ENCODE data around the gene AUTS2. TPM values are rescaled to one million over a fixed set of nuclear protein-coding genes. Genes with fewer than 3 reads are reported as not detected.

Gene AUTS2
- total RNA-seq, 6 donors from 2014 or later, result 38.9 to 151 (median 55.8) TPM

DNA sequence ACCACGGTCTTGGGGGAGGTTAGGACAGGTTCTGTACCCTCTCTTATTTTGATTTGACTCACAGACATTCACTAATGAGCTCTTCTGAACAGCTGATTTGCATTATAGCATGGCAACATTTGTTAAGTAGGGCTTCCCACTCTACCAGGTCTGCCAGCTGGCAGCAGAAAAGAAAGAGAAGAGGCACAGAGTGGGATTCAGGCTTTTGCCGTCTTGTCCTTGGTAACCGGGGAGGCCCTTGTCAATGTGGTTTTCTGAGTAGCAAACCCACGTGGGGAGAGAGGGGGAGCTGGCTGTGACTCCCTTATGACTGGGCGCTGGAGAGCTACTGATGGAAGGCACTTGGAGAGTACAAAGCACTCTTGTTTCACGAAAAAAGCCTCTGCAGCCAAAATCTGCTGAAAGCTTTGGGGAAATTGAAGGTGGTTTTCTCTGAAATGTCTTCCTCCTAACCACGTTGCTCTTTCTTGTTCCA, 1178.4 kb downstream of the AUTS2 start:
- no peak overlapping the region for H3K4me3 ChIP-seq
- peaks cover 0 to 8% (median 0%) of the 10 kb centered on the region in 4 donors for H3K4me1 ChIP-seq
- WGBS, 2 donors, result 54 to 56% methylated on average over 7 of the region's 7 CpGs
- H3K9me3 ChIP-seq, result no peaks in the 10 kb centered on the region
- H3K27ac ChIP-seq, result no peak overlapping the region
- peaks cover 0 to 34% (median 9%) of the 10 kb centered on the region in 4 donors for H3K36me3 ChIP-seq
- DNase-seq (no peak), ATAC-seq (ENCODE audit: low FRiP score in 2 of 2) (no peak)
- no peak for TF ChIP-seq POLR2AphosphoS5 (IDR thresholded peaks at IDR 0.05)
- TF ChIP-seq POLR2A (IDR thresholded peaks at IDR 0.05), result no peak
- TF ChIP-seq, protein P1, sequence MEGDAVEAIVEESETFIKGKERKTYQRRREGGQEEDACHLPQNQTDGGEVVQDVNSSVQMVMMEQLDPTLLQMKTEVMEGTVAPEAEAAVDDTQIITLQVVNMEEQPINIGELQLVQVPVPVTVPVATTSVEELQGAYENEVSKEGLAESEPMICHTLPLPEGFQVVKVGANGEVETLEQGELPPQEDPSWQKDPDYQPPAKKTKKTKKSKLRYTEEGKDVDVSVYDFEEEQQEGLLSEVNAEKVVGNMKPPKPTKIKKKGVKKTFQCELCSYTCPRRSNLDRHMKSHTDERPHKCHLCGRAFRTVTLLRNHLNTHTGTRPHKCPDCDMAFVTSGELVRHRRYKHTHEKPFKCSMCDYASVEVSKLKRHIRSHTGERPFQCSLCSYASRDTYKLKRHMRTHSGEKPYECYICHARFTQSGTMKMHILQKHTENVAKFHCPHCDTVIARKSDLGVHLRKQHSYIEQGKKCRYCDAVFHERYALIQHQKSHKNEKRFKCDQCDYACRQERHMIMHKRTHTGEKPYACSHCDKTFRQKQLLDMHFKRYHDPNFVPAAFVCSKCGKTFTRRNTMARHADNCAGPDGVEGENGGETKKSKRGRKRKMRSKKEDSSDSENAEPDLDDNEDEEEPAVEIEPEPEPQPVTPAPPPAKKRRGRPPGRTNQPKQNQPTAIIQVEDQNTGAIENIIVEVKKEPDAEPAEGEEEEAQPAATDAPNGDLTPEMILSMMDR (IDR thresholded peaks at IDR 0.05), result no peak
- no peak for TF ChIP-seq EP300 (IDR thresholded peaks at IDR 0.05)
- H3K27me3 ChIP-seq, result no peaks in the 10 kb centered on the region

DNA sequence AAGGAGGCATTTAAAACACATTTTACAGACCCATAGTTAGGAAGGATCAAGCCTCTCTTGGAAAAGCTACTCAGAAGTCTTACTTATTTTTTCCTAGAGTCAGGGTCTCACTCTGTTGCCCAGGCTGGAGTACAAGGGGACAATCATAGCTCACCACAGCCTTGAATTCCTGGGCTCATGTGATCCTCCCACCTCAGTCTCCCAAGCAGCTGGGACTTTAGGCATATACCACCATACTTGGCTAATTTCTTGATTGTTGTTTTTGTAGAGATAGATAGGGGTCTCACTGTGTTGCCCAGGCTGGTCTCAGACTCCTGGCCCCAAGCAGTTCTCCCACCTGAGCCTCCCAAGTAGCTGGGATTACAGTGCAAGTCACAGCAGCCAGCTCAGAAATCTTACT, 1179.0 kb downstream of the AUTS2 start:
- TF ChIP-seq POLR2AphosphoS5 (IDR thresholded peaks at IDR 0.05), result no peak
- no peaks in the 10 kb centered on the region for H3K27me3 ChIP-seq

DNA sequence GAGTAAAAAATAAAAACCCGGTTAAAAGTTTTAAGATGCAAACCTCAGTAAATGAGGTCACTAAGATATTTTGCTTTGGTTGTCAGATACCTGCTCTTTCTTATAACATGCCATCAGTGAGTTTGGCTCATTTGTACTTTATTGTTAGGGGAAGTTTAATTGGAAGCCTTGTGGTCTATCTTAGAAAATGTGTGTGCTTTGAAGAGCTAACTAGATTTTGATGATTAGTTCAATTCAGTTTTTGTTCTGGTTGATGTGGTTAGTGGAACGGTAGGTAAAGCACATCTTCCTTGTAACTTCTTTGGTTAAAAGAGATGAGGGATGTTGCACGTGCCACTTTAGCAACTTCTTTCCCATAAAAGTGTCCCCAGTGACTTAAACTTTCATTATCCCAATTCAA, 1180.3 kb downstream of the AUTS2 start:
- Histone ChIP-seq H3K27ac (no peak overlapping the region), H3K4me3 (no peak overlapping the region), H3K9me3 (no peaks in the 10 kb centered on the region), H3K27me3 (no peaks in the 10 kb centered on the region), H3K4me1 (peaks cover 0 to 8% (median 0%) of the 10 kb centered on the region in 4 donors), H3K36me3 (peaks cover 0 to 38% (median 14%) of the 10 kb centered on the region in 4 donors)
- DNase-seq, result no peak
- no peak for TF ChIP-seq POLR2AphosphoS5 (IDR thresholded peaks at IDR 0.05)
- TF ChIP-seq, protein P1 (IDR thresholded peaks at IDR 0.05), result no peak
- no peak for TF ChIP-seq POLR2A (IDR thresholded peaks at IDR 0.05)
- TF ChIP-seq EP300 (IDR thresholded peaks at IDR 0.05), result no peak
- 84 to 86% methylated on average over 3 of the region's 3 CpGs for WGBS, 2 donors
- no peak for ATAC-seq (ENCODE audit: low FRiP score in 2 of 2)

More for the DNA sequence above, 1179.0 kb downstream of the AUTS2 start:
- H3K36me3 ChIP-seq, result peaks cover 0 to 39% (median 10%) of the 10 kb centered on the region in 4 donors
- H3K4me1 ChIP-seq, result peaks cover 0 to 8% (median 0%) of the 10 kb centered on the region in 4 donors
- H3K27ac ChIP-seq, result no peak overlapping the region
- H3K4me3 ChIP-seq, result no peak overlapping the region
- ATAC-seq (ENCODE audit: low FRiP score in 2 of 2) (no peak), DNase-seq (no peak)
- no peaks in the 10 kb centered on the region for H3K9me3 ChIP-seq

DNA sequence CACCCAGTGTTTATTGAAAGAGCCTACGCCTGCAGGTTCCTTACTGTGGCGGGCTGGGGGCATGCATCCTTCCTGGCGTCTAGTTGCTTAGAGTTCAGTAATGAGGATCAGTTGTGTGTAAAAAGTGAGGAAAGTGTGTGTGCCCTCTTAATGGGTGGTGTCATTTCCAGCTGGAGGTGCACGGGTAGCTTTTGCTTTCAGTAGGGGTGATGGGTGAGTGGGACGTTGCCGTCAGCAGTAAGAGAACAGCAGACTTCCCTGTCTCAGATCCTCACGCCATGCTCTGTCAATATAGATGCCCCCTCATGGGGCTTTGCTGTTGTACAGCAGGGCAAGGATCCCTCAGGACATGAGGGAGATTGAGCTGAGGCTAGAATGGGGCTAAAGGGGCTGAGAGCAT, 1181.0 kb downstream of the AUTS2 start:
- H3K36me3 ChIP-seq, result peaks cover 0 to 45% (median 14%) of the 10 kb centered on the region in 4 donors
- no peak for DNase-seq
- no peaks in the 10 kb centered on the region for H3K9me3 ChIP-seq
- TF ChIP-seq, protein P1 (IDR thresholded peaks at IDR 0.05), result no peak
- TF ChIP-seq POLR2AphosphoS5 (IDR thresholded peaks at IDR 0.05), result no peak
- TF ChIP-seq EP300 (IDR thresholded peaks at IDR 0.05), result no peak
- no peak for TF ChIP-seq POLR2A (IDR thresholded peaks at IDR 0.05)
- no peak for ATAC-seq (ENCODE audit: low FRiP score in 2 of 2)
- WGBS, 2 donors, result 91 to 92% methylated on average over 7 of the region's 7 CpGs
- H3K27me3 ChIP-seq, result no peaks in the 10 kb centered on the region
- no peak overlapping the region for H3K27ac ChIP-seq
- peaks cover 0 to under 1% (median 0%) of the 10 kb centered on the region in 4 donors for H3K4me1 ChIP-seq
- no peak overlapping the region for H3K4me3 ChIP-seq

DNA sequence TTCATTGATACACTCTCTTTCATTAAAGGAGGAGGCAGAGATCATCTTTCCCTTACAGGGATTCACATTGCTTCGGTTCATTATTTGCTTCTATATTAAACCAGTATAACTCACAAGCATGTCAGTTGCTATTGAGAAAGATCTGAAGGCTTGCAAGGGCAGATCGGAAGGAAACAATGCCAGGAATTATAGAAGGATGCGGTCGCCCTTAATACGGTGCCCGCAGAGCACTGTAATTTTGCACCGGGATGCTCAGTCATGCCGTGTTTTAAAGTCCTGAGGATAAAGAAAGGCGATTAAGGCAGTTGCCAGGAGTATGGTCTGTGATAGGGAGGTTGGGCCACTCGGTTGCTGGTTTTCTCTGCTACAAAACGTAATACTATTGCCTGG, 1183.6 kb downstream of the AUTS2 start:
- Histone ChIP-seq H3K9me3 (no peaks in the 10 kb centered on the region), H3K36me3 (peaks cover 2 to 64% (median 29%) of the 10 kb centered on the region in 4 donors), H3K4me1 (no peaks in the 10 kb centered on the region), H3K27me3 (no peaks in the 10 kb centered on the region), H3K4me3 (no peak overlapping the region), H3K27ac (no peak overlapping the region)
- WGBS, 2 donors, result 84 to 95% methylated on average over 11 of the region's 11 CpGs
- TF ChIP-seq POLR2AphosphoS5 (IDR thresholded peaks at IDR 0.05) (no peak), POLR2A (IDR thresholded peaks at IDR 0.05) (no peak), EP300 (IDR thresholded peaks at IDR 0.05) (no peak)
- TF ChIP-seq, protein P1 (IDR thresholded peaks at IDR 0.05), result no peak
- ATAC-seq (ENCODE audit: low FRiP score in 2 of 2) (no peak), DNase-seq (no peak)
